HL-60 (cell line): ENCODE results near the gene HOXB7.

Experiments used
- DNase-seq, 2 experiments: peaks; one replicate each; pipeline ENCODE4 v3.0.0-alpha.2; 2010 to 2020; ENCODE audit warnings: low read depth in 1 of 2, low spot score in 1 of 2
- H3K27ac ChIP-seq: fragments of 250-450 bp; sonication (Bioruptor Pico); replicated peaks from 2 replicates; pipeline ENCODE4 v1.5.1; 2020; ENCODE audit warnings: mild to moderate bottlenecking, moderate library complexity
- H3K27me3 ChIP-seq: fragments of 250-450 bp; sonication (Bioruptor Pico); 2 replicates; pipeline ENCODE4 v1.5.1; 2021; ENCODE audit warnings: mild to moderate bottlenecking, moderate library complexity; ENCODE audit not compliant: insufficient read depth, poor library complexity, severe bottlenecking
- H3K4me3 ChIP-seq: replicated peaks from 2 replicates; pipeline ENCODE4 v1.5.1; 2011; ENCODE audit warnings: mild to moderate bottlenecking, control low read depth, low read length; ENCODE audit not compliant: insufficient read depth
- GABPA ChIP-seq: IDR thresholded peaks from 2 replicates; pipeline ENCODE4 v1.6.1; 2012; ENCODE audit warnings: low read depth
- POLR2AphosphoS5 ChIP-seq: IDR thresholded peaks from 2 replicates; pipeline ENCODE4 v1.6.1; 2012; ENCODE audit warnings: low read depth
- SPI1 ChIP-seq: IDR thresholded peaks from 2 replicates; pipeline ENCODE4 v1.6.1; 2012; ENCODE audit warnings: low read depth, mild to moderate bottlenecking, borderline replicate concordance
- TF ChIP-seq, protein P1 (sequence below): IDR thresholded peaks from 2 replicates; pipeline ENCODE4 v1.6.1; 2012; ENCODE audit warnings: low read depth; ENCODE audit not compliant: insufficient replicate concordance
- TF ChIP-seq, protein P2 (sequence below): IDR thresholded peaks from one replicate; pipeline ENCODE4 v1.5.1; 2011; ENCODE audit warnings: low read length, control low read depth, inconsistent platforms; ENCODE audit not compliant: insufficient read depth

Gene HOXB7

GRCh38 chr17:48624118-48624517, 13.3 kb upstream of the HOXB7 start:
- Histone ChIP-seq H3K27ac (no peak overlapping the region), H3K4me3 (no peak overlapping the region), H3K27me3 (peaks cover 84% of the 10 kb centered on the region)
- no peak for DNase-seq
- TF ChIP-seq SPI1 (no peak), POLR2AphosphoS5 (no peak)
- TF ChIP-seq, protein P1, sequence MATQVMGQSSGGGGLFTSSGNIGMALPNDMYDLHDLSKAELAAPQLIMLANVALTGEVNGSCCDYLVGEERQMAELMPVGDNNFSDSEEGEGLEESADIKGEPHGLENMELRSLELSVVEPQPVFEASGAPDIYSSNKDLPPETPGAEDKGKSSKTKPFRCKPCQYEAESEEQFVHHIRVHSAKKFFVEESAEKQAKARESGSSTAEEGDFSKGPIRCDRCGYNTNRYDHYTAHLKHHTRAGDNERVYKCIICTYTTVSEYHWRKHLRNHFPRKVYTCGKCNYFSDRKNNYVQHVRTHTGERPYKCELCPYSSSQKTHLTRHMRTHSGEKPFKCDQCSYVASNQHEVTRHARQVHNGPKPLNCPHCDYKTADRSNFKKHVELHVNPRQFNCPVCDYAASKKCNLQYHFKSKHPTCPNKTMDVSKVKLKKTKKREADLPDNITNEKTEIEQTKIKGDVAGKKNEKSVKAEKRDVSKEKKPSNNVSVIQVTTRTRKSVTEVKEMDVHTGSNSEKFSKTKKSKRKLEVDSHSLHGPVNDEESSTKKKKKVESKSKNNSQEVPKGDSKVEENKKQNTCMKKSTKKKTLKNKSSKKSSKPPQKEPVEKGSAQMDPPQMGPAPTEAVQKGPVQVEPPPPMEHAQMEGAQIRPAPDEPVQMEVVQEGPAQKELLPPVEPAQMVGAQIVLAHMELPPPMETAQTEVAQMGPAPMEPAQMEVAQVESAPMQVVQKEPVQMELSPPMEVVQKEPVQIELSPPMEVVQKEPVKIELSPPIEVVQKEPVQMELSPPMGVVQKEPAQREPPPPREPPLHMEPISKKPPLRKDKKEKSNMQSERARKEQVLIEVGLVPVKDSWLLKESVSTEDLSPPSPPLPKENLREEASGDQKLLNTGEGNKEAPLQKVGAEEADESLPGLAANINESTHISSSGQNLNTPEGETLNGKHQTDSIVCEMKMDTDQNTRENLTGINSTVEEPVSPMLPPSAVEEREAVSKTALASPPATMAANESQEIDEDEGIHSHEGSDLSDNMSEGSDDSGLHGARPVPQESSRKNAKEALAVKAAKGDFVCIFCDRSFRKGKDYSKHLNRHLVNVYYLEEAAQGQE: no peak
- TF ChIP-seq, protein P2, sequence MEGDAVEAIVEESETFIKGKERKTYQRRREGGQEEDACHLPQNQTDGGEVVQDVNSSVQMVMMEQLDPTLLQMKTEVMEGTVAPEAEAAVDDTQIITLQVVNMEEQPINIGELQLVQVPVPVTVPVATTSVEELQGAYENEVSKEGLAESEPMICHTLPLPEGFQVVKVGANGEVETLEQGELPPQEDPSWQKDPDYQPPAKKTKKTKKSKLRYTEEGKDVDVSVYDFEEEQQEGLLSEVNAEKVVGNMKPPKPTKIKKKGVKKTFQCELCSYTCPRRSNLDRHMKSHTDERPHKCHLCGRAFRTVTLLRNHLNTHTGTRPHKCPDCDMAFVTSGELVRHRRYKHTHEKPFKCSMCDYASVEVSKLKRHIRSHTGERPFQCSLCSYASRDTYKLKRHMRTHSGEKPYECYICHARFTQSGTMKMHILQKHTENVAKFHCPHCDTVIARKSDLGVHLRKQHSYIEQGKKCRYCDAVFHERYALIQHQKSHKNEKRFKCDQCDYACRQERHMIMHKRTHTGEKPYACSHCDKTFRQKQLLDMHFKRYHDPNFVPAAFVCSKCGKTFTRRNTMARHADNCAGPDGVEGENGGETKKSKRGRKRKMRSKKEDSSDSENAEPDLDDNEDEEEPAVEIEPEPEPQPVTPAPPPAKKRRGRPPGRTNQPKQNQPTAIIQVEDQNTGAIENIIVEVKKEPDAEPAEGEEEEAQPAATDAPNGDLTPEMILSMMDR: no peak

DNA sequence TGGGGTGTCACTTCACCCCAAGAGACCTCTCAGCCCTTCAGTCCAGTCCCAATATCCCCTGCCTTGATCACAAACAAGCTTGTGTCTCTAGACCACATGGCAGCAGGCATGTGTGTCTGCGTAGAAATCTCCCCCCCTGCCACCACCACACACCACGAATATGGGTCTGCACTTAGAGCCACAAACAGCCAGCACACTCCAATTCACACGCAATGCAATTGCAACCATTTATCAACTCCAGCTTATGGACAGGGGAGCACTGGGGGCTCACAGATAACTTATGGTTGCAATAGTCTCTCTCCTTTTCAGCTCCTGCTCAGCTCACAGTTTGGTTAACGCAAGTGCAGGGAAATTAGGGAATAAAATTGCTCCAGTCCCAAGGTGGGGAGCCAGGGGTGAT, 12.8 kb upstream of the HOXB7 start:
- Histone ChIP-seq H3K4me3 (no peak overlapping the region), H3K27ac (no peak overlapping the region), H3K27me3 (peaks cover 84% of the 10 kb centered on the region)
- TF ChIP-seq, protein P2: no peak
- TF ChIP-seq, protein P1: no peak
- TF ChIP-seq GABPA (no peak), POLR2AphosphoS5 (no peak), SPI1 (no peak)
- no peak for DNase-seq

- TF ChIP-seq POLR2AphosphoS5: no peak
- TF ChIP-seq SPI1: no peak
- TF ChIP-seq, protein P2: no peak
- TF ChIP-seq GABPA: no peak
- TF ChIP-seq, protein P1: no peak
- H3K4me3 ChIP-seq: no peak overlapping the region
- DNase-seq: no peak
- H3K27me3 ChIP-seq: peaks cover 83% of the 10 kb centered on the region
- no peak overlapping the region for H3K27ac ChIP-seq
Observed at GRCh38 chr17:48622857-48623256, 12.0 kb upstream of the HOXB7 start.
